Osteocyte (in vitro differentiated cells): ENCODE data around the gene TMEM233. TPM values are rescaled to one million over a fixed set of nuclear protein-coding genes. Genes with fewer than 3 reads are reported as not detected.

Experiments
- DNase-seq: peaks from one replicate; pipeline ENCODE4 v3.0.0; 2021; ENCODE audit warnings: mixed read lengths; ENCODE audit not compliant: unreplicated experiment; ENCODE audit errors: extremely low spot score
- H3K27ac Mint-ChIP-seq: one replicate; pipeline ENCODE4 v1.8.0; 2021; ENCODE audit warnings: mild to moderate bottlenecking, mixed read lengths; ENCODE audit not compliant: unreplicated experiment
- H3K27me3 Mint-ChIP-seq: one replicate; pipeline ENCODE4 v1.8.0; 2021; ENCODE audit warnings: mixed read lengths; ENCODE audit not compliant: unreplicated experiment
- H3K36me3 Mint-ChIP-seq: one replicate; pipeline ENCODE4 v1.8.0; 2021; ENCODE audit warnings: mixed read lengths; ENCODE audit not compliant: unreplicated experiment
- H3K4me1 Mint-ChIP-seq: one replicate; pipeline ENCODE4 v1.8.0; 2021; ENCODE audit warnings: mixed read lengths; ENCODE audit not compliant: unreplicated experiment
- H3K4me3 Mint-ChIP-seq: one replicate; pipeline ENCODE4 v1.8.0; 2021; ENCODE audit warnings: mild to moderate bottlenecking, moderate library complexity, mixed read lengths; ENCODE audit not compliant: unreplicated experiment
- H3K9me3 Mint-ChIP-seq: one replicate; pipeline ENCODE4 v1.8.0; 2021; ENCODE audit warnings: mixed read lengths; ENCODE audit not compliant: unreplicated experiment
- total RNA-seq: library from RNA; stranded (reverse); gene quantifications from 2 replicates; pipeline ENCODE4 v1.2.1, GENCODE V29; 2021
- TF ChIP-seq, protein P1 (sequence below): fragments of 200-600 bp; sonication (generic); IDR thresholded peaks from 2 replicates; pipeline ENCODE4 v1.5.0; 2021; ENCODE audit warnings: antibody characterized with exemption, mild to moderate bottlenecking, moderate library complexity

Gene TMEM233
- total RNA-seq, 1 donor from 2014 or later = not detected

DNA sequence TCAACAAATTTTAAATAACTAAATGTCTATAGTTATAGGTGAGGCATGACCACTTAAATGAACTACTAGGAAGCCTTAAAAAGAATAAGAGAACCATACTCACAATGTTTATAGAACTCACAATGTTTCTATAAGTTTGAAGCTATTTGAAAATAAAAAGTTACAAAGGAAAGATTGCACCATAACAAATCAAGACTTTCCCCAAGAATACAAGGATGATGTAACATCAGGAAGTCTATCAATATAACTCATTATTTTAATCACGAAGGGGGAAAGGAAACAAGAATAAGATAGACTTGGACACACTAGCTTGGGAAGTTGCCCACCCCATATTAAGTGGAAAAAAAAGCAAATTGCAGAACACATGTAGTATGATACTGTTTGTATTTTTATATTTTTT, 26.9 kb downstream of the TMEM233 start:
- TF ChIP-seq, protein P1, sequence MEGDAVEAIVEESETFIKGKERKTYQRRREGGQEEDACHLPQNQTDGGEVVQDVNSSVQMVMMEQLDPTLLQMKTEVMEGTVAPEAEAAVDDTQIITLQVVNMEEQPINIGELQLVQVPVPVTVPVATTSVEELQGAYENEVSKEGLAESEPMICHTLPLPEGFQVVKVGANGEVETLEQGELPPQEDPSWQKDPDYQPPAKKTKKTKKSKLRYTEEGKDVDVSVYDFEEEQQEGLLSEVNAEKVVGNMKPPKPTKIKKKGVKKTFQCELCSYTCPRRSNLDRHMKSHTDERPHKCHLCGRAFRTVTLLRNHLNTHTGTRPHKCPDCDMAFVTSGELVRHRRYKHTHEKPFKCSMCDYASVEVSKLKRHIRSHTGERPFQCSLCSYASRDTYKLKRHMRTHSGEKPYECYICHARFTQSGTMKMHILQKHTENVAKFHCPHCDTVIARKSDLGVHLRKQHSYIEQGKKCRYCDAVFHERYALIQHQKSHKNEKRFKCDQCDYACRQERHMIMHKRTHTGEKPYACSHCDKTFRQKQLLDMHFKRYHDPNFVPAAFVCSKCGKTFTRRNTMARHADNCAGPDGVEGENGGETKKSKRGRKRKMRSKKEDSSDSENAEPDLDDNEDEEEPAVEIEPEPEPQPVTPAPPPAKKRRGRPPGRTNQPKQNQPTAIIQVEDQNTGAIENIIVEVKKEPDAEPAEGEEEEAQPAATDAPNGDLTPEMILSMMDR = no peak
- Mint-ChIP-seq H3K4me1 (no peaks in the 10 kb centered on the region), H3K4me3 (no peak overlapping the region), H3K27me3 (no peaks in the 10 kb centered on the region), H3K27ac (no peak overlapping the region), H3K36me3 (no peaks in the 10 kb centered on the region), H3K9me3 (no peaks in the 10 kb centered on the region)
- DNase-seq = no peak

DNA sequence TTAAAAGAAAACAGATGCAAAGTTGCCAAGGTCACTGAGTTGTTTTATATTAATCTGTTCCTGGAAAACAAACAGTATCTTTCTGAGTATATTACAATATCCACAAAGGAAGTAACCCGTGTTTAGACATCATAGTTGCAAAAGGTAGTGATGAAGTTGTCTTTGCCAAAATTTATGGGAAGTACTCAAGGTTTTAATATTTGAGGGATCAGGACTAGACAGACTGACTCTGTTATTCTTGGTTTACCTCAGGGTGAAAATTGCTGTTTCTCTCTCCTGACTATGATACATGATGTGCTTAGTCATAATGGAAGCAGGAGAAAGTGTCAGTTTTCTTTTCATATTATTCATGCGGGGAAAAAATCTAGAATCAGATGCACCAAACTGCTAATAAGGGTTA, 28.3 kb downstream of the TMEM233 start:
- H3K4me1 Mint-ChIP-seq = no peaks in the 10 kb centered on the region
- no peaks in the 10 kb centered on the region for H3K27me3 Mint-ChIP-seq
- DNase-seq = no peak
- TF ChIP-seq, protein P1 = no peak
- no peak overlapping the region for H3K27ac Mint-ChIP-seq
- no peak overlapping the region for H3K4me3 Mint-ChIP-seq
- H3K9me3 Mint-ChIP-seq = no peaks in the 10 kb centered on the region
- no peaks in the 10 kb centered on the region for H3K36me3 Mint-ChIP-seq

DNA sequence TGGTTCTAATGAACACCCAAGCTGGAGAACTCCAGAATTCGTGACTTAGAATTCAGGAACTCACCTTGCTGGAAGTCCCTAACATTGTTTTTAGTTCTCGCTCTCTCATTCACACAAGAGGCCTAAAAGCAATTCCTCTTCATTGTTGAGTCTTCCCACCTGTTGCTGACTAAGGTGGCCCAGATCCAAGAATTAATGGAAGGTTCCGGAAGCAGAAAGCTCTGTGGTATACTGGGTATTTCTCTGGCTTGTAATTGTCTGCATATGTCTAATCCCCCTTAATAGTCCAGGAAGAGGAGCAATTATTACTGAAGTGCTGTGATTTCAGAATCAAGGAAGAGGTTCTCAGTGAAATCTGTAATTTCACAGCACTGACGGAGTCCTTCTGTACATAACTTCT, 31.4 kb downstream of the TMEM233 start:
- Mint-ChIP-seq H3K4me3 (no peak overlapping the region), H3K4me1 (no peaks in the 10 kb centered on the region), H3K36me3 (no peaks in the 10 kb centered on the region), H3K27me3 (no peaks in the 10 kb centered on the region), H3K27ac (no peak overlapping the region), H3K9me3 (no peaks in the 10 kb centered on the region)
- TF ChIP-seq, protein P1 = no peak
- DNase-seq = no peak

DNA sequence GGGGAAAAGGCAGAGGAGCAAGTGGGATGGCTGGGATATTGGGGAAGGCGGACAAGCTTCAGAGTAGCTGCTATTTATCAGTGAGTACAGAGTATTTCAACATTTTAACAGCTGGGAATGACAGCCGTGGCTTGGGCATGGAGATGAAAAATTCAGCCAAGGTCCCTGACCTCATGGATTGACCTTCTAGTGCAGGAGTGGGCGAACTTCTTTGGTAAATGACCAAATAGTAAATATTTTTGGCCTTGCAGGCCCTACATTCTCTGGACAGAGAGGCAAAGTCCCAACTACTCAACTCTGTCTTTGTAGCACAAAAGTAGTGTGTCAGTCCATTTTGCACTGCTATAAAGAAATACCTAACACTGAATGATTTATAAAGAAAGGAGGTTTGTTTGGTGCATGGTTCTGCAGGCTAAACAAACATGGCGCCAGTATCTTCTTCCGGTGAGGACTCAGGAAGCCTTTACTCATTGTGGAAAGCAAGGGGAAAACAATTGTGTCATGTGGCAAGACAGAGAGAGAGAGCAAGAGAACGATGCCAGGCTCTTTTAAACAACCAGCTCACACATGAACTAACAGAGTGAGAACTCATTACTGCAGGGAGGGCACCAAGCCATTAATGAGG, 33.6 kb downstream of the TMEM233 start:
- H3K4me1 Mint-ChIP-seq = no peaks in the 10 kb centered on the region
- H3K9me3 Mint-ChIP-seq = no peaks in the 10 kb centered on the region
- TF ChIP-seq, protein P1 = no peak
- no peak overlapping the region for H3K4me3 Mint-ChIP-seq
- DNase-seq = no peak
- H3K27ac Mint-ChIP-seq = no peak overlapping the region
- H3K36me3 Mint-ChIP-seq = no peaks in the 10 kb centered on the region
- no peaks in the 10 kb centered on the region for H3K27me3 Mint-ChIP-seq

DNA sequence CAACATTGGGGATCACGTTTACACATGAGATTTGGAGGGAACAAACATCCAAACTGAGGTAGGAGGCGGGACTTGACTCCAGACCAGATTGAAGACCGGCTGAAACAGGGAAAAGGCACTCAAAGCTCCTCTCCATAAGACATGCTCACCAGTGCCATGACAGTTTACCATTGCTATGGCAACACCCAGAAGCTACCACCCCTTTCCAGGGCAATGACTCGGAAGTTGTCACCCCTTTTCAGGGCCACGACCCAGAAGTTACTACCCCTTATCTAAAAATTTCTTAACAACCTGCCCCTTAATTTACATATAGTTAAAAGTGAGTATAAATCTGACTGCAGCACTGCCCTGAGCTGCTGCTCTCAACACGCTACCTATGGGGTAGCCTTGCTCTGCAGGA, 34.1 kb downstream of the TMEM233 start:
- no peaks in the 10 kb centered on the region for H3K27me3 Mint-ChIP-seq
- no peak overlapping the region for H3K27ac Mint-ChIP-seq
- DNase-seq = no peak
- no peaks in the 10 kb centered on the region for H3K9me3 Mint-ChIP-seq
- no peak overlapping the region for H3K4me3 Mint-ChIP-seq
- TF ChIP-seq, protein P1 = no peak
- H3K36me3 Mint-ChIP-seq = no peaks in the 10 kb centered on the region
- H3K4me1 Mint-ChIP-seq = no peaks in the 10 kb centered on the region
